HepG2 (cell line): Measurements from ENCODE around the gene CCR2.

Source experiments
- ZNF432 ChIP-seq: sonication (generic); formaldehyde crosslinking; IDR thresholded peaks from 2 replicates; pipeline ENCODE4 v1.5.0; 2020; ENCODE audit warnings: missing genetic modification reagents, mild to moderate bottlenecking, borderline replicate concordance
- ZNF775 ChIP-seq: sonication (generic); formaldehyde crosslinking; IDR thresholded peaks from 2 replicates; pipeline ENCODE4 v1.4.0; 2020; ENCODE audit warnings: missing genetic modification reagents, mild to moderate bottlenecking, moderate library complexity, borderline replicate concordance

- no peak for TF ChIP-seq ZNF775
- TF ChIP-seq ZNF432: no peak
Observed at GRCh38 chr3:46353090-46353489, 821 bp upstream of the CCR2 start.
